ENCODE measurements around the gene CNTNAP1.

The CNTNAP1 gene

GRCh38 chr17:42685831-42686230 is 3.5 kb downstream of the CNTNAP1 start:
- TF ChIP-seq TAF1 (IDR thresholded peaks at IDR 0.05; ENCODE audit: borderline replicate concordance, insufficient read depth, low read length), result no peak
- TF ChIP-seq POLR2AphosphoS5 (IDR thresholded peaks at IDR 0.05; ENCODE audit: low read depth, low read length), result no peak
- no peak for TF ChIP-seq SIN3A (IDR thresholded peaks at IDR 0.05; ENCODE audit: borderline replicate concordance, insufficient read depth, low read length)
- TF ChIP-seq, protein P1, sequence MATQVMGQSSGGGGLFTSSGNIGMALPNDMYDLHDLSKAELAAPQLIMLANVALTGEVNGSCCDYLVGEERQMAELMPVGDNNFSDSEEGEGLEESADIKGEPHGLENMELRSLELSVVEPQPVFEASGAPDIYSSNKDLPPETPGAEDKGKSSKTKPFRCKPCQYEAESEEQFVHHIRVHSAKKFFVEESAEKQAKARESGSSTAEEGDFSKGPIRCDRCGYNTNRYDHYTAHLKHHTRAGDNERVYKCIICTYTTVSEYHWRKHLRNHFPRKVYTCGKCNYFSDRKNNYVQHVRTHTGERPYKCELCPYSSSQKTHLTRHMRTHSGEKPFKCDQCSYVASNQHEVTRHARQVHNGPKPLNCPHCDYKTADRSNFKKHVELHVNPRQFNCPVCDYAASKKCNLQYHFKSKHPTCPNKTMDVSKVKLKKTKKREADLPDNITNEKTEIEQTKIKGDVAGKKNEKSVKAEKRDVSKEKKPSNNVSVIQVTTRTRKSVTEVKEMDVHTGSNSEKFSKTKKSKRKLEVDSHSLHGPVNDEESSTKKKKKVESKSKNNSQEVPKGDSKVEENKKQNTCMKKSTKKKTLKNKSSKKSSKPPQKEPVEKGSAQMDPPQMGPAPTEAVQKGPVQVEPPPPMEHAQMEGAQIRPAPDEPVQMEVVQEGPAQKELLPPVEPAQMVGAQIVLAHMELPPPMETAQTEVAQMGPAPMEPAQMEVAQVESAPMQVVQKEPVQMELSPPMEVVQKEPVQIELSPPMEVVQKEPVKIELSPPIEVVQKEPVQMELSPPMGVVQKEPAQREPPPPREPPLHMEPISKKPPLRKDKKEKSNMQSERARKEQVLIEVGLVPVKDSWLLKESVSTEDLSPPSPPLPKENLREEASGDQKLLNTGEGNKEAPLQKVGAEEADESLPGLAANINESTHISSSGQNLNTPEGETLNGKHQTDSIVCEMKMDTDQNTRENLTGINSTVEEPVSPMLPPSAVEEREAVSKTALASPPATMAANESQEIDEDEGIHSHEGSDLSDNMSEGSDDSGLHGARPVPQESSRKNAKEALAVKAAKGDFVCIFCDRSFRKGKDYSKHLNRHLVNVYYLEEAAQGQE (IDR thresholded peaks at IDR 0.05; ENCODE audit: insufficient read depth in 1 of 2, low read depth in 2 of 2, low read length in 2 of 2), result no peak
- TF ChIP-seq FOXP2 (optimal IDR thresholded peaks at IDR 0.05; ENCODE audit: borderline replicate concordance, extremely low read depth, extremely low read length, insufficient read depth), result no peak

GRCh38 chr17:42686520-42687128 is 4.3 kb downstream of the CNTNAP1 start:
- TF ChIP-seq, protein P1 (IDR thresholded peaks at IDR 0.05; ENCODE audit: insufficient read depth in 1 of 2, low read depth in 2 of 2, low read length in 2 of 2), result no peak
- no peak for TF ChIP-seq SIN3A (IDR thresholded peaks at IDR 0.05; ENCODE audit: borderline replicate concordance, insufficient read depth, low read length)
- no peak for TF ChIP-seq TAF1 (IDR thresholded peaks at IDR 0.05; ENCODE audit: borderline replicate concordance, insufficient read depth, low read length)
- TF ChIP-seq FOXP2 (optimal IDR thresholded peaks at IDR 0.05; ENCODE audit: borderline replicate concordance, extremely low read depth, extremely low read length, insufficient read depth), result no peak
- no peak for TF ChIP-seq POLR2AphosphoS5 (IDR thresholded peaks at IDR 0.05; ENCODE audit: low read depth, low read length)

DNA sequence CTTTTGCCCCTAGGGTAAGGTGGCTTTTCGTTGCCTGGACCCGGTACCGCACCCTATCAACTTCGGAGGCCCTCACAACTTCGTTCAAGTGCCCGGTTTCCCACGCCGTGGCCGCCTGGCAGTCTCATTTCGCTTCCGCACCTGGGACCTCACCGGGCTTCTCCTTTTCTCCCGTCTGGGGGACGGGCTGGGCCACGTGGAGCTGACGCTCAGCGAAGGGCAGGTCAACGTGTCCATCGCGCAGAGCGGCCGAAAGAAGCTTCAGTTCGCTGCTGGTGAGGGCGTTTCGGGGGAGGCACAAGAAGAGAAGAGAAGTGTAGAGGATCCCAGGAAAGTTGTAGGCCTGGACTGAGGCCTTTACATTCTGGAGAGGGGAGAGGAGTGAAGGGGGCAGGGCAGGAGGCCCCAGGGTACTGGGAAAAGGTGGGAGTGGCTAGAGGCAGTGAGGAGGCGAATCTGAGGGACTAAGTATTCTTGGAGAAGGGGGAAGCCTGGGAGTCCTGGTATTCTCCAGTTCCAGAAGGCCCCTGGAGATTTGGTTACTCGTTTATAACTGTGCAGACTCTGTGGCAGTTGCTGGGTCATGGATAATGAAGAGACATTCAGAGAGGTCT is 5.5 kb downstream of the CNTNAP1 start:
- no peak for TF ChIP-seq SIN3A (IDR thresholded peaks at IDR 0.05; ENCODE audit: borderline replicate concordance, insufficient read depth, low read length)
- TF ChIP-seq, protein P1 (IDR thresholded peaks at IDR 0.05; ENCODE audit: insufficient read depth in 1 of 2, low read depth in 2 of 2, low read length in 2 of 2), result no peak
- TF ChIP-seq POLR2AphosphoS5 (IDR thresholded peaks at IDR 0.05; ENCODE audit: low read depth, low read length), result no peak

GRCh38 chr17:42690596-42690995 is 8.3 kb downstream of the CNTNAP1 start:
- TF ChIP-seq FOXP2 (optimal IDR thresholded peaks at IDR 0.05; ENCODE audit: borderline replicate concordance, extremely low read depth, extremely low read length, insufficient read depth) (no peak), POLR2AphosphoS5 (IDR thresholded peaks at IDR 0.05; ENCODE audit: low read depth, low read length) (no peak)

DNA sequence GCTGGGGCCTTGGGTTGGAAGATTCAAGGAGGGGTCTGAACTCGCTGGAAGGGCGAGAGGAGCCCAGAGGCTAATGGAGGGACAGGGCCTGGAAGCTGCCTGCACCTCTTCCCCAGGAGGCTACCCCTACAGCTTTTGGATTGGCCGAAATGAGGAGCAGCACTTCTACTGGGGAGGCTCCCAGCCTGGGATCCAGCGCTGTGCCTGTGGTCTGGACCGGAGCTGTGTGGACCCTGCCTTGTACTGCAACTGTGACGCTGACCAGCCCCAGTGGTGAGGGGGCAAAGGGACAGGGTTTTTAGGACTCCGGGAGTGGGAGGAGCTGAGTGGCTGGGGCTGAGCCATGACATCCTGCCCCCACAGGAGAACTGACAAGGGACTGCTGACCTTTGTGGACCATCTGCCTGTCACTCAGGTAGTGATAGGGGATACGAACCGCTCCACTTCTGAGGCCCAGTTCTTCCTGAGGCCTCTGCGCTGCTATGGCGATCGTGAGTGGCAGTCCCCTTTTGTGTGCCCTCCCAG is 8.8 kb downstream of the CNTNAP1 start:
- TF ChIP-seq FOXP2 (optimal IDR thresholded peaks at IDR 0.05; ENCODE audit: borderline replicate concordance, extremely low read depth, extremely low read length, insufficient read depth) (no peak), TAF1 (IDR thresholded peaks at IDR 0.05; ENCODE audit: borderline replicate concordance, insufficient read depth, low read length) (no peak), SIN3A (IDR thresholded peaks at IDR 0.05; ENCODE audit: borderline replicate concordance, insufficient read depth, low read length) (no peak), POLR2AphosphoS5 (IDR thresholded peaks at IDR 0.05; ENCODE audit: low read depth, low read length) (no peak)
- TF ChIP-seq, protein P1 (IDR thresholded peaks at IDR 0.05; ENCODE audit: insufficient read depth in 1 of 2, low read depth in 2 of 2, low read length in 2 of 2), result no peak
